Measurements from ENCODE around the gene FGD4. TPM values are rescaled to one million over a fixed set of nuclear protein-coding genes. Genes with fewer than 3 reads are reported as not detected.

The FGD4 gene
- total and polyA plus RNA-seq, 2 of the 4 experiments (the other 2 are of a cell fraction), result 2.1 to 8.8 TPM

DNA sequence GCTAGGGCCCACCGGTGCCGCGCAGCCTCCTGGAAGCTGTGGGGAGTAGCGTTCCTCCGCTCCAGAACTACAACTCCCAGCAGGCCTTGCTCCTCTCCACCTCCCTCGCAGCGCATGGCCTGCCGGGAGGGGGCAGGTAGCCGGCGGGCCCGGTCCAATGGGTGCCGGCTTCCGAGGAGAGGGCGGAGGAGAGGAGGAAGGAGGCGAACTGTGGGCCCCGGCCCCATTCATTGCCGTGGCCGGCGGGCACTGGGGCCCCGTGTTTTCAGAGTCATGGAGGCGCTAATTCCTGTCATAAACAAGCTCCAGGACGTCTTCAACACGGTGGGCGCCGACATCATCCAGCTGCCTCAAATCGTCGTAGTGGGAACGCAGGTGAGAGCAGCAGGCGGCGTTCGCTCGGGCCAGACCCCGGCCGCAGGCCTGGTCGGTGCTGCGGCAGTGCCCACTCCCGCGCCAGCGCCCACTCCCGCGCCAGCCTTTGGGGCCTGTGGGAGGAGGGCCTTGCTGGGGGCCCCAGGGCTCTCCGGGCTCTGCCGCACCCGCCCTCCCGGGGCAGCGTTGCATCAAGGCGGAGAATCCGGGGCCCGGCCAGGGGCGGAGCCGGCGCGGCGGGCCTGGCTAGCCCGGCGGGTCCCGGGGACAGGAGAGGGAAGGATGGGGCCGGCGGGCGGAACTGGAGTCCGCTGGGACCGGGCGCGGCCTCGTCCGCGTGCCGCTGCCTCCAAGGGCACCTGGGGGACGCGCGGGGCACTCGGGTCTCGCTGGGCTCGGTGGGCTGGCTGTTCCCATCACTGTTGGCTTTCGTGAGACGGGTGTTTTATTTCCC lies 279.9 kb downstream of the FGD4 start, which contains the start of gene DNM1L:
Gene DNM1L (plus strand): TSS at position 211 of the 829 bp plus-strand sequence. CDS start 63 bp downstream, at position 274.
- peaks cover 0 to 26% of the 10 kb centered on the region in 2 experiments; a peak in 2 of 4 replicates for H3K79me1 ChIP-seq (ENCODE audit: low read depth in 1 of 2, low read length in 2 of 2)
- no peaks in the 10 kb centered on the region for H3K36me3 ChIP-seq (ENCODE audit: control insufficient read depth, insufficient read depth, low read length)
- intact Hi-C loops (cut with micrococcal nuclease), result no loop called here
- H4K8ac ChIP-seq (ENCODE audit: low read depth in 2 of 2, low read length in 2 of 2), result peak within 1 kb of the TSS; percentile 94 to 96
- peak within 1 kb of the TSS; percentile 81; the same call in 1 of the 3 replicates for H2BK15ac ChIP-seq (ENCODE audit: low read depth, low read length)
- peak within 1 kb of the TSS; percentile 89 for H2AFZ ChIP-seq (replicated peaks; ENCODE audit: low read length, poor library complexity)
- BruUV-seq (replicated peaks), result no TSS peak
- H2AK5ac ChIP-seq (ENCODE audit: low read depth, low read length), result peak within 1 kb of the TSS; percentile 91; the same call in 1 of the 2 replicates
- CTCF ChIA-PET, result no interaction called here
- H3K9me3 ChIP-seq (ENCODE audit: control insufficient read depth, insufficient read depth, low read length), result no peaks in the 10 kb centered on the region
- H3K4me1 ChIP-seq (ENCODE audit: control insufficient read depth, insufficient read depth, low read length), result peaks cover 5% of the 10 kb centered on the region
- peak within 1 kb of the TSS; percentile 80 for H3K56ac ChIP-seq (ENCODE audit: extremely low read depth, insufficient read depth, low read length)
- peak within 1 kb of the TSS; percentile 84 for H3K4me2 ChIP-seq (ENCODE audit: low read depth, low read length)
- H2AK9ac ChIP-seq (replicated peaks; ENCODE audit: low read depth, low read length, poor library complexity), result peak within 1 kb of the TSS; percentile 42
- in situ Hi-C loops (cut with MboI; ENCODE audit: low sequenced_read_pairs), result loop anchor here (25.0 kb wide), 1 partner anchor 1017 kb away; the partner anchor contains the start of gene ETFBKMT
- DNase-seq (peak; percentile 96), ATAC-seq (ENCODE audit: low read depth) (peak; percentile 97)
- 4% methylated on average over 5 of the region's 76 CpGs; no CpG with 5 or more reads in 1 of the 2 experiments for WGBS, 2 experiments (ENCODE audit: extremely low coverage in 2 of 2, insufficient read length in 1 of 2)
- no peaks in the 10 kb centered on the region; the same call in 1 of the 2 replicates for H3K9me1 ChIP-seq (ENCODE audit: insufficient read depth, low read length)
- H3K18ac ChIP-seq (ENCODE audit: low read depth, low read length), result peak within 1 kb of the TSS; percentile 67
- peak within 1 kb of the TSS; percentile 92 for H2BK120ac ChIP-seq (ENCODE audit: low read depth, low read length)
- peak within 1 kb of the TSS; percentile 96 for H2BK20ac ChIP-seq (ENCODE audit: low read depth, low read length)
- peak within 1 kb of the TSS; percentile 94 for H3K9ac ChIP-seq (ENCODE audit: low read depth, low read length)
- H4K5ac ChIP-seq (ENCODE audit: low read depth, low read length), result peak within 1 kb of the TSS; percentile 93
- H3K23ac ChIP-seq (ENCODE audit: low read depth, low read length), result peak within 1 kb of the TSS; percentile 98
- H3K4ac ChIP-seq (ENCODE audit: low read depth, low read length), result peak within 1 kb of the TSS; percentile 93
- H2BK5ac ChIP-seq (ENCODE audit: low read depth, low read length, poor library complexity, severe bottlenecking), result peak within 1 kb of the TSS; percentile 87
- H3K27ac ChIP-seq (ENCODE audit: insufficient read depth, low read length), result peak within 1 kb of the TSS; percentile 84
- no peaks in the 10 kb centered on the region for H3K27me3 ChIP-seq (ENCODE audit: control insufficient read depth, insufficient read depth, low read length)
- H4K20me1 ChIP-seq (ENCODE audit: insufficient read depth, low read length), result peaks cover 17% of the 10 kb centered on the region
- peak within 1 kb of the TSS; percentile 89 for H4K91ac ChIP-seq (ENCODE audit: insufficient read depth, low read depth, low read length)
- POLR2A ChIA-PET (ENCODE audit: unreplicated experiment), result no interaction called here
- dilution Hi-C loops (cut with HindIII; ENCODE audit: low sequenced_read_pairs, unreplicated experiment), result no loop called here
- H3K14ac ChIP-seq (replicated peaks; ENCODE audit: low read depth, low read length), result peak within 1 kb of the TSS; percentile 98
- H3K4me3 ChIP-seq (ENCODE audit: insufficient read depth, low read depth, low read length), result peak within 1 kb of the TSS; percentile 87
- TF ChIP-seq MAFK (IDR thresholded peaks at IDR 0.05; ENCODE audit: low read depth, low read length) (no peak), CEBPB (IDR thresholded peaks at IDR 0.05; ENCODE audit: low read depth, low read length) (peak; percentile 42; the same call in 1 of the 2 replicates), POLR2A (IDR thresholded peaks at IDR 0.05; ENCODE audit: low read depth, low read length) (peak; percentile 94), CTCF (conservative IDR thresholded peaks at IDR 0.05; ENCODE audit: low read depth, low read length) (no peak; the same call in 1 of the 2 replicates), ELK1 (IDR thresholded peaks at IDR 0.05; ENCODE audit: borderline replicate concordance, low read depth, low read length) (no peak), MAZ (IDR thresholded peaks at IDR 0.05; ENCODE audit: borderline replicate concordance, low read depth, low read length) (peak; percentile 97), NFE2L2 (IDR thresholded peaks at IDR 0.05; ENCODE audit: low read depth, low read length) (no peak), RAD21 (IDR thresholded peaks at IDR 0.05; ENCODE audit: low read length) (no peak), RCOR1 (IDR thresholded peaks at IDR 0.05; ENCODE audit: insufficient replicate concordance, low read length) (no peak), RFX5 (IDR thresholded peaks at IDR 0.05; ENCODE audit: low read depth, low read length) (no peak), USF2 (IDR thresholded peaks at IDR 0.05; ENCODE audit: low read depth, low read length) (peak; percentile 40; the same call in 1 of the 2 replicates), FOS (IDR thresholded peaks at IDR 0.05; ENCODE audit: low read depth, low read length) (no peak), SMC3 (IDR thresholded peaks at IDR 0.05; ENCODE audit: low read depth, low read length) (no peak), BHLHE40 (IDR thresholded peaks at IDR 0.05; ENCODE audit: low read depth, low read length) (no peak)

All from IMR-90 (cell line).